NCI-H69 (cell line): ENCODE measurements around the gene NMT2.

Experiments
- DNase-seq: peaks from one replicate; lab custom pipeline; 2025; lab: John Stamatoyannopoulos, UW

NMT2 gene

GRCh38 chr10:15181576-15182156, 13.2 kb upstream of the NMT2 start:
- no peak for DNase-seq

DNA sequence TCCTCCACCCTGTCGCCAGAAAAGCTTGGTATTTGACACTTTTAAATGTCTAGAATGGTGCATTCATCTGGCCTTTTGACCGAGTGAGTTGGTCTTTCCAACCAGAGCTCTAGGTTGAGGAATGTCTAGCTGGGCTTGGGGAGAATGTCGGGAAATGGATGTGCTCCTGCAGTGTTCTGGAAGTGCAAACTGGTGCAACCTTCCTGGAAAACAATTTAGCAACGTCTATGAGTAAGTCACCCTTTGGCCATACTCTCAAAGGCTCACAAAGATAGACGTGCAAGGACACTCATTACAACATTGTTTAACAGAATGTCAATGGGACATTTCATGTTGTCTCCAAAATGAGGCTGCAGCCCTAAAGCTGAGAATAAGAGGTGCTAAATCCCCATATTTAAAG, 12.2 kb upstream of the NMT2 start:
- no peak for DNase-seq

GRCh38 chr10:15176269-15176668, 7.8 kb upstream of the NMT2 start:
- DNase-seq = no peak

GRCh38 chr10:15175587-15175986, 7.1 kb upstream of the NMT2 start:
- no peak for DNase-seq

DNA sequence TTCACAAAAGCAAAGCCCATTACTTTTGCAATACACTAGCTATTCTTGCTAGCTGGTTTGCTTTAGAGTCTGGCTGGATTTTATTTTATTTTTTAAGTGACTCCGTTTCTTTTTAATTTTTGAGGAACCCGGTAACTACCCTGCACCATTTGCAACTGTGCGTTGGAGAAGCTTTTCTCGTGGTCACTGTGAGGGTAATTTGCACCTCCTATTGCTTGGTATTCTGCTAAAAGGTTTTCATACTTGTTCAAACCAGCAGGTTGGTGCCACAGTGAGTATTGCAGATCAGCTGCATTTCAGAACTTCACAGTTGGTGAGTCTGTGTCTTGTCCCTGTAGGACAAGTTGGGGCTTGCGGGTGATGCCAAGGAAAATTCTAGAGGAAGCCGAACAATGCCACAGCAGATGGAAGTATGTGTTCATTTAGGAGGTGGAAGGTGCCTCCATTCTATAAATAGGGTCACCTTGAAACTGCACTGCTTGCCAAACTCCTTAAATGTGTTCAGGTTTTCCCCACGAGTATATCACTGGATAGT, 3.9 kb upstream of the NMT2 start:
- DNase-seq = peak; percentile 6

- no peak for DNase-seq
Measured at GRCh38 chr10:15169555-15170401, 1.3 kb upstream of the NMT2 start.

DNA sequence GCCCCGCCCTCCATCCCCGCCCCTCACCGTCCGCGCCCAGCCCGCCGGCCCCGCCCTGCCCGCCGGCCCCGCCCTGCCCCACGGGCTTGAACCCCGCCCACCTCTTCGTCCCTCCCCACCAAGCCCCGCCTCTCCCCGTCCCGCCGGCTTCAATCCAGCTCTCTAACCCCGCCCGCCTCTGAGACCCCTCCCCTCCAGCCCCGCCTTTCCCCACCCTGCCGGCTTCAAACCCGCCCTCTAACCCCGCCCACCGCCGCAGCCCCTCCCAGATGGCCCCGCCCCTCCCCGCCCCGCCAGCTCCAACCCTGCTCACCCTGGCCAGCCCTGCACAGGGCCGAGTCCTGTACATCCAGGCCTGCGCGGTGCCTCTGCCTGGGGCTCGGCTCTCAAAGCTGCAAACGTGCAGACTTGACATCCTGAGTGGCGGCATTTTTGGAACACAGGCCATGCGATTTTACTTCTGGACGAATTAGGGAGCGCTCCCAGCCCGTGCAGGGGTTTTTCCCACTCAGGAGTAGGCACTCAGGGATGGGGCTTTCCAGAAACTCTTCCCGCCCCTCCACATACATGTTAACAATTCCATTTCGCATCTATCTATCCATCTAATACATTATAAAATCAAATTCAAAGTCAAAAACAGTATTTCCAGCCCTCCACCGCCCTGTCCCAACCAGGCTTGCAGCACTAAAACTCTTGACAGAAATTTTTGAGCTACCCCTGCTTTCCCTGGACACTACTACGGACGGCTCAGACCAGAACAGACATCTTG, 477 bp upstream of the NMT2 start:
- peak; percentile 93 for DNase-seq

DNA sequence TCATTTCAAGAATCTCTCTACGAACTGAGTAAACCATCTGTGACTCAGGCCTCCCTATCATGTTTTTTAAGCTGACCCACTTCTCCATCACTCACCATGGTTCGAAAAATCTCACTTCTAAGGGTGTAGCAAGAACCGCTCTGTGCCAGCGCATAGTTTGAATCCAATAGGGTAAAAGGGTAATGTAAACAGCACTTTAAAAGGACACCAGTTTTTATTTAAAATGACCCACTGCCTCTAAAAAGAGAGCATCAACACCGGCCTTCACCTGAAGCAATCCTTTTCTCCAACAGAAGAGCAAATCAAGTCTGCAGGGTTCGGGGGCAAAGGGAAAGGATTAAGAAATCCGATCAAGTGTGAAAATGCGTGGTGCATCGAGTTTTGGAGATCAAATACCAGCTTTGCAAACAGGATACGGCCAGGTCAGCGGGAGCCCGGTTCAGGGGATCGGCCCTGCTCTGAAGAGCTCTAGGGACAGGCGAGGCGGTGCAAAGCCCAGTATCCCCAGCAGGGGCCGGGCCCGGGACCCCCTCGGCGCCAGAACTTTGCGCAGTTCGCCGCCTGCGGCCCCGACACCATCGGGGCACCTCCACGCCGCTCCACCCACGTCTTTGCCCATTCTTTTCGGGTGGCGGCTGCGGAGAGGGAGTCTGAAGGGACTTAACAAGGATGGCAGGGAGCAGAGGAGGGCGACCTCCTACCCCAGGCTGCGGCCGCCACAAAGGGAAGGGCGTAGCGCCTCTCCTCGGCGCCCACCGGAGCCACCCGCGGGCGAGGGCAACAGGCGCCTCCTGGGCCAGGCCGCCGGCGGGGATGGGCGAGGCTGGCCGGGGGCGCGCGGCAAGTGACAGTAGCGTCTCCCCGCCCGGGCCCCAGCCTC, 842 bp downstream of the NMT2 start:
- DNase-seq = peak; percentile 63

- no peak for DNase-seq
Measured at GRCh38 chr10:15166325-15166724, 2.2 kb downstream of the NMT2 start.

DNA sequence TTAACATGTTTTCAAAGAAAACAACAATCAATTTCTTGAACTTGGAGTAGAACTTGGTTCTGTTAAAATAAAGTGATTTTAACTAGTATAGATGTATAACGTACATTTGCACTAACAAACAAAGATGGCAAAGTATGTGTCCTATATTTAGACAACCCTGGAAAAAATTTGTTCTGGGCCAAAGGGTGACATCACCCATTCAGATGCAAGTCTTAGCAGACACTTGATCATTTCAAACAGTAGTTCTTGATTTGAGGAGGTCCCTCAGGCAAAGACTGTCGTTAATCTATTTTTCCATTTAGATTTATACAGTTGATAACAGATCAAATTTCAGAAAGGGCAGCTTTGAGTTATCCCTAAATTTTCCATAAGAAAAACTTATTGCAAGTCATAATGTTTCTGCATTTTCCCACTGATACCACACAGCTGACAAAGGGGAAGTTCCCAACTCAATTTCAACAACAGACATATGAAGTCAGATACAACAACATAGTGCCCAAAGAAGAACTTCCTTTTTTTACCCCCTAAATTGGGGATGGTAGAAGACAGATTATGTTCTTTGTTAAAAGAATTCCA, 5.2 kb downstream of the NMT2 start:
- no peak for DNase-seq

DNA sequence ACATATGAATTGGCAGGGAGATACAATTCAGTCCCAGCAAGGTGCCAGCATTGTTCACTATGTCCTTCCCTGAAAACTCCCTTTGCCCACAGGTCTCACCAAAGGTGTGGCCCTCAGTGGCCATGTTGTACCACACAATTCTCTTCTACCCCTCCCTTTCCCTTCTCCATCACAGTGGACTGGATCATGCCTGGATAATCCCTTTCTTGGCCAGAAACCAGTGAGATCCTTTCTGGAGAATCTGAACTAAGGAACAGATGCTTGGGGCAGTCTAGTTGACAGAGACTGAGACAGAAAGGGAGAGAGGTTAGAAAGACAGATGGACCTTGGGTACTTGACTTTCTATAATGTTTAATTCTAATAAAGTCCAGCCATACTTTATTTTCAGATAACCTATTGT, 9.5 kb downstream of the NMT2 start:
- no peak for DNase-seq

- DNase-seq = no peak
Measured at GRCh38 chr10:15158448-15158847, 10.0 kb downstream of the NMT2 start.

DNA sequence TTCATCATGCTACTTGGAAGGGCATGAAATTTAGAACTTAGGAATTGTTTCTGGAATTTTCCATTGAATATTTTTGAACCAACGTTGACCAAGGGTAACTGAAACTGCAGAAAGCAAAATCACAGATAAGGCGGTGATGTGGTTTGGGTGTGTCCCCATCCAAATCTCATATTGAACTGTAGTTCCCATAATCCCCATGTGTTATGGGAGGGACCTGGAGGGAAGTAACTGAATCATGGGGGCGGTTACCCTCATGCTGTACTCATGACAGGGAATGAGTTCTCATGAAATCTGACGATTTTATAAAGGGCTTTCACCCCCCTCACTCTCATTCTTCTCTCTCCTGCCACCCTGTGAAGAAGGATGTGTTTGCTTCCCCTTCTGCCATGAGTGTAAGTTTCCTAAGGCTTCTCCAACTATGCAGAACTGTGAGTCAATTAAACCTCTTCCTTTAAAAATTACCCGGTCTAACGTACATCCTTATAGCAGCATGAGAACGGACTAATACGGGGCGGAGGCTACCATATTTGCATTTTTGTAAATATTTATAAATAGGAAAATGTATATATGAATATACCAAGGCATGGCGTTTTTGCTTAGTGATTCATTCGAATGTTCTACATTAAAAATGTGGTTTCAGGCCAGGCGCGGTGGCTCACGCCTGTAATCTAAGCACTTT, 12.4 kb downstream of the NMT2 start:
- no peak for DNase-seq

- DNase-seq = no peak
Measured at GRCh38 chr10:15152556-15152955, 15.9 kb downstream of the NMT2 start.

GRCh38 chr10:15150563-15150962, 17.9 kb downstream of the NMT2 start:
- DNase-seq = peak; percentile 22

DNA sequence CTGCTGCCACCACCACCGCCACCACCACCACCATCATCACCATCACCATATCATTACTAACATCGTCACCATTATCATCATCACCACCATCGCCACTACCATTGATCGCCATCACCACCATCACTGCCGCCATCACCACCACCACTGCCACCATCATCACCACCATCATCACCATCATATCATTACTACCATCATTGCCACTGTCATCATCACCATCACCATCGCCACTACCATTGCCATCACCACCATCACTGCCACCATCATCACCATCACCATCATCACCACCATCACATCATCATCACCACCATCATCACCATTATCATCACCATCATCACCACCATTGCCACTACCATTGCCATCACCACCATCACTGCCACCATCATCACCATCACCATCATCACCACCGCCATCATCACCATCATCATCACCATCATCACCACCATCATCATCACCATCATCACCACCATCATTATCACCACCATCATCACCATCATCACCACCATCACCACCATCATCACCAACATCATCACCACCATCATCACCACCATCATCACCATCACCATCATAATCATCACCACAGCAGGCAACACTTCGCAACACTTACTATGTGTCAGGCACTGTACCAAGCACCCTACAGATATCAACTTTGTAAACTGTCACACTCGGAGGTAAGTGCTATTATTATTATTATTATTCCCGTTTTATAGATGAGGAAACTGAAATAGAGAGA, 19.3 kb downstream of the NMT2 start:
- no peak for DNase-seq

- DNase-seq = no peak
Measured at GRCh38 chr10:15147594-15148392, 20.7 kb downstream of the NMT2 start.

DNA sequence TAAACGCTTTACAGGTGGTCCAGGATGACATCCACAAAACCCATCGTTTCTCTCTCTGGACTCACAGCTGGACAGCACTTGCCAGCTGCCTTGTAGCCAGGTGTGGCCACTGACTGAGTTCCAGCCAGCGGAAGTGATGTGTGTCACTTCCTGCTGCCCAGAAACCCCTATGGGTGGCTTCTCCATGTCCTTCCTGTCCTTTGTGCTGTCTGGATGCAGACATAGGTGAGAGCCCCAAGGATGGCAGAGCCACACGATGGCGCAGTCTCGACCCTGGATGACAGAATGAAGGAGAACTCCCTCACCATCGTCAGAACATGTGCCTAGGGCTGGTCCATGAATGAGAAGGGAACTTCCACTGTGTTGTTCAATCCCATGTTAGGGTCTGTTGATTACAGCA, 22.1 kb downstream of the NMT2 start:
- peak; percentile 41 for DNase-seq

DNA sequence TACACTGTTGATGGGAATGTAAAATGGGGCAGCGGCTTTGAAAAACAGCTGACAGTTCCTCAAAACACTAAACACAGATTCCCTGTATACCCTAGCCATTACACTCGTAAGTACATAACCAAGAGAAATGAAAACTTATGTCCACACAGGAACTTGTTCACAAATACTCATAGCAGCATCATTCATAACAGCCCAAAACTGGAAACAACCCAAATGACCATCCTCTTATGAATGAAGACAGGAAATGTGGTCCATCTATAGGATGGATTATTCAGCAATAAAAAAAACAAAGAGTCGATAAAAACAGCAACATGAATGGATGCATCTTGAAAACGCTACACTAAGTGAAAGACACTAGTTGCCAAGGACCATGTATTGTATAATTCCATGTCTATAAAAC, 23.7 kb downstream of the NMT2 start:
- no peak for DNase-seq
